ENCODE results near the gene NRIP2. TPM values are rescaled to one million over a fixed set of nuclear protein-coding genes. Genes with fewer than 3 reads are reported as not detected.
"Not testable (repeated sequence)": the region's sequence is repeated elsewhere in the genome, so short reads cannot be mapped to it uniquely, and the experiment has no call there.

Gene NRIP2
- total RNA-seq, 2 donors from 2014 or later, result 0.59 to 3.0 TPM

DNA sequence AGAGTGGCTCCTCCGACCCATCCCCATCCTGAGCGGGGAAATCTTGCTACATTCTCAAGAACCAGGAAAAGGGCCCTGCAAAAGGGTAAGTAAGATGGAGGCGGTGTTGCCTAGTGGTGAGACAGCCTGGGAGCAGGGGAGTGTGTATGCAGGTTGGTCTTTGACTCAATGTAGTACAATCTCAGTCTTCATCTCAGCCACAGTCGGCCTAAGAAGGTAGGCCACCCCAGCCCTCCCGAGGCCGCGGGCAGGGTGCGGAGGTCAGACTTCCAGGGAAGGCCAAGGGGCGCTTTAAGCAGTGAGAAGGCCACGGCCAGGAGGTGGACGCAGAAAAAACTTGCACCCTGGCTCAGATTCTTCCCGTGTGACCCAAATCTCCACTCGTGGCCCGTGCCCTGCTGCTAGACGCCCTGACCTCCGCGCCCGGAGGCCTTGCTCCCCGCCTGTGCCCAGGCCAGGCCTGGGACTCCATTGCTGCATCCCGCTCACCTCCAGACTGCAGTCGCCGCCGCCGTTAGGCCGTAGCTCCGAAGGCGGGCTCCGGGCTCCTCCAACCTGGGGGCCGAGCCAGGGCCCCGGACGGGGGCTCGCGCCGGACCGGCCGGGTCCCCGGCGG is 41.7 kb upstream of the NRIP2 start:
- DNase-seq (ENCODE audit: low spot score), result no peak
- Histone ChIP-seq H3K9me3 (no peaks in the 10 kb centered on the region), H3K4me1 (peaks cover 0 to 20% of the 10 kb centered on the region in 2 donors), H3K36me3 (no peaks in the 10 kb centered on the region), H3K4me3 (peak overlapping the region; percentile 83 to 92), H3K27ac (peak overlapping the region in 1 of 2 donors; percentile 93), H3K27me3 (no peaks in the 10 kb centered on the region)
- TF ChIP-seq, protein P1, sequence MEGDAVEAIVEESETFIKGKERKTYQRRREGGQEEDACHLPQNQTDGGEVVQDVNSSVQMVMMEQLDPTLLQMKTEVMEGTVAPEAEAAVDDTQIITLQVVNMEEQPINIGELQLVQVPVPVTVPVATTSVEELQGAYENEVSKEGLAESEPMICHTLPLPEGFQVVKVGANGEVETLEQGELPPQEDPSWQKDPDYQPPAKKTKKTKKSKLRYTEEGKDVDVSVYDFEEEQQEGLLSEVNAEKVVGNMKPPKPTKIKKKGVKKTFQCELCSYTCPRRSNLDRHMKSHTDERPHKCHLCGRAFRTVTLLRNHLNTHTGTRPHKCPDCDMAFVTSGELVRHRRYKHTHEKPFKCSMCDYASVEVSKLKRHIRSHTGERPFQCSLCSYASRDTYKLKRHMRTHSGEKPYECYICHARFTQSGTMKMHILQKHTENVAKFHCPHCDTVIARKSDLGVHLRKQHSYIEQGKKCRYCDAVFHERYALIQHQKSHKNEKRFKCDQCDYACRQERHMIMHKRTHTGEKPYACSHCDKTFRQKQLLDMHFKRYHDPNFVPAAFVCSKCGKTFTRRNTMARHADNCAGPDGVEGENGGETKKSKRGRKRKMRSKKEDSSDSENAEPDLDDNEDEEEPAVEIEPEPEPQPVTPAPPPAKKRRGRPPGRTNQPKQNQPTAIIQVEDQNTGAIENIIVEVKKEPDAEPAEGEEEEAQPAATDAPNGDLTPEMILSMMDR (IDR thresholded peaks at IDR 0.05), result no peak

DNA sequence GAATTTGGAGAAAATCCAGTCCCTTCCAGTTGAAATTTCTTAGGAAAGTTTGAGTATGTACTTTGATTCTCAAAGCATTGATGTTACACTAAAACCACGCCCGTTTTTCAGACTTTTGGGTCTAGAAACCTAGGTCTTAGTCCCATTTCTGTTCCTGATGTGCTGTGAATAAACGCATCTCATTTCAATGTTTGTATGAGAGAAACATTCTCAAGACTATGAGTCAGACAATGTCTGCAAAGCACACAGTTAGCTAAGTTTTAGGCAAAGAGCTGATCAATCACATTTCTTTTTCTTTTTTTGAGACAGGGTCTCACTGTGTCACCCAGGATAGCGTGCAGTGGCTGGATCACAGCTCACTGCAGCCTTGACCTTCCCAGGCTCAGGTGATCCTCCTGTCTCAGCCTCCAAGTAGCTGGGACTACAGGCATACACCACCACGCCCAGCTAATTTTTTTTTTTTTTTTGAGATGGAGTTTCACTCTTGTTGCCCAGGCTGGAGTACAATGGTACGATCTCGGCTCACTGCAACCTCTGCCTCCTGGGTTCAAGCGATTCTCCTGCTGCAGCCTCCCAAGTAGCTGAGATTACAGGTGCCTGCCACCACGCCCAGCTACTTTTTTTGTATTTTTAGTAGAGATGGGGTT is 34.3 kb upstream of the NRIP2 start:
- not testable (repeated sequence) for H3K27me3 ChIP-seq; H3K27ac ChIP-seq; DNase-seq (ENCODE audit: low spot score); H3K36me3 ChIP-seq; H3K4me1 ChIP-seq; H3K4me3 ChIP-seq; H3K9me3 ChIP-seq

DNA sequence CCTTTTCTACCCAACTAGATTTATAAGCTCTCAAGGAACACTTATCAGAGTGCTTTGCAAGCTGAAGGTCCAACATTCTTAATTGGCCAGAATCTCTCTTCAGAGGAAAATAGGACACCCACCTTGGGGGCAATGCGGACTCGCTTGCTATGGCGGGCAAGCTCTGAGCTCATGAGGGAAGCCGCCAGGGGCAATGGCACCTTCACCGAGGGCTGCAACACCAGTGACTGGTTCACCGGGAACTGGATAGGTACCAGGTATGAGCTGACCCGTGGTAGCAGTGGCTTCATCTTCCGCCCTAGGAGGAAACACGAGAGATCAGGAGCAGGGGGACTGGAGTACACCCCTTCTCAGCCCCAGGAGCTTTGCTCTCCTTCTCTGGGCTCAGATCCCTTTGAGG is 29.4 kb upstream of the NRIP2 start:
- TF ChIP-seq, protein P1 (IDR thresholded peaks at IDR 0.05), result no peak
- Histone ChIP-seq H3K4me1 (no peaks in the 10 kb centered on the region), H3K4me3 (no peak overlapping the region), H3K27ac (no peak overlapping the region), H3K27me3 (no peaks in the 10 kb centered on the region), H3K36me3 (no peaks in the 10 kb centered on the region), H3K9me3 (no peaks in the 10 kb centered on the region)
- no peak for DNase-seq (ENCODE audit: low spot score)

DNA sequence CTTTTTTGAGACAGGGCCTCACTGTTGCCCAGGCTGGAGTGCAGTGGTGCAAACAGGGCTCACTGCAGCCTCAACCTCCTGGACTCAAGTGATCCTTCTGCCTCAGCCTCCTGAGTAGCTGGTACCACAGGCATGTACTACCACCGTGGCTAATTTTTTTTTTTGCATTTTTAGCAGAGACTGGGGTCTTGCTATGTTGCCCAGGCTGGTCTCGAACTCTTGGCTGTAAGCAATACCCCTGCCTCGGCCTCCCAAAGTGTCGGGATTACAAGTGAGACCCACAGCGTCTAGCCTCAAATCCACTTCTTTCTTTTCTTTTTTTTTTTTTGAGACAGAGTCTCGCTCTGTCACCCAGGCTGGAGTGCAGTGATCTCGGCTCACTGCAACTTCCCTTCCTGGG is 28.6 kb upstream of the NRIP2 start:
- not testable (repeated sequence) for H3K9me3 ChIP-seq; DNase-seq (ENCODE audit: low spot score); H3K36me3 ChIP-seq; H3K4me1 ChIP-seq; H3K27ac ChIP-seq; H3K4me3 ChIP-seq; H3K27me3 ChIP-seq

DNA sequence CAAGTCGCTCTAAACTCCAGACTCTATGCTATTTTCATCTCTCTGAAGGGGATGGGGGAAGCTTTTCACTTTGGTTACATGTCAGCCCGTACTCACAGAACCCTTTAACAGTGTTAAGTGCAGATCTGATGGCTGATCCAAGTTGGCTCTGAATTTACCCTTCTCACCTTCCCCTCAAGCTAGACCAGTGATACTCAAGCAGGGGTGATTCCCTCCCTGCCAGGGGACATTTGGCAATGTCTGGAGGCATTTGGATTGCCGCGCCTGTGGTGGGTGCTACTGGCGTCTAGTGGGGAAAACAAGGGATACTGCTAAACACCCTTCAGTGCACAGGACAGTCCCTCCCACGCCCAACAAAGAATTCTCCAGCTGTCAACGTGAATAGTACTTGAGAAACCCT is 28.0 kb upstream of the NRIP2 start:
- Histone ChIP-seq H3K4me1 (peaks cover 0 to 5% of the 10 kb centered on the region in 2 donors), H3K36me3 (no peaks in the 10 kb centered on the region), H3K4me3 (no peak overlapping the region), H3K9me3 (no peaks in the 10 kb centered on the region), H3K27ac (no peak overlapping the region), H3K27me3 (no peaks in the 10 kb centered on the region)
- TF ChIP-seq, protein P1 (IDR thresholded peaks at IDR 0.05), result no peak
- DNase-seq (ENCODE audit: low spot score), result no peak

DNA sequence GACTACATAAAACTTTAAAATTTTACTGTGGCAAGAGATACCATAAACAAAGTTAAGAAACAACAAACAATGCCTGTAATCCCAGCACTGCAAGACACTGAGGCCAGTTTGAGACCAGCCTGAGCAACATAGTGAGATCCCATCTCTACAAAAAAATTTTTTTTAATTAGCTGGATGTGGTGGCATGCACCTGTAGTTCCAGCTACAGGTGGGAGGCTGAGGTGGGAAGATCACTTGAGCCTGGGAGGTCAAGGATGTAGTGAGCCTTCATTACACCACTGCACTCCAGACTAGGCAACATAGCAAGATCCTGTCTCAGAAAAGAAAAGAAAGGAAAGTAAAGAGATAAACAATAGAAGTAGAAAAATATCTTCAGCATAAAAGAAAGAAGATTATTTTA is 25.3 kb upstream of the NRIP2 start:
- Histone ChIP-seq H3K4me3 (no peak overlapping the region), H3K36me3 (no peaks in the 10 kb centered on the region), H3K27me3 (no peaks in the 10 kb centered on the region), H3K4me1 (peaks cover 0 to 5% of the 10 kb centered on the region in 2 donors), H3K9me3 (no peaks in the 10 kb centered on the region), H3K27ac (no peak overlapping the region)
- no peak for DNase-seq (ENCODE audit: low spot score)
- TF ChIP-seq, protein P1 (IDR thresholded peaks at IDR 0.05), result no peak

DNA sequence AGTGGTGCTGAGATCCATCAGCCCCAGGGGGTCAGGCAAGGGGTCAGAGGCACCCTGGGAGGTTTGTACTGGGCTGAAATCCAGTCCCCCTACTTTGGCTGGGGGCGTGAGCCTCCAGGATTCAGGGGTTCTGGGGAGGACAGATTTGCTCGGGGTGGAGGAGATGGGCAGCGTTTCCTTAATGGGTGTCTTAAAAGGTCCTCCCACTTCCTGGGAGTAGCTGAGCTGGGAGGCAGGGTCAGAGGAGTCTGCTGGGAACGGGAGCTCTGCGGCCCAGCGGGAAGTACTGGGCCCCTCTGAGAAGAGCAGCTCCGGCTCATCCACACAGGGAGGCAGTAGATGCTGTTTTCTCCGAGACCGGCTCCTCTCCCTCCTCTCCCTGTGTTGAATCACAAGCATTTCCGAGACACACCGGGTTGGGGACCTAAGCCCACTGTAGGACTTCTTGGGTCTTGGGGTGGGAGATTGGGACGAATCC is 24.1 kb upstream of the NRIP2 start:
- no peaks in the 10 kb centered on the region for H3K9me3 ChIP-seq
- peak overlapping the region in 1 of 2 donors; percentile 10 for H3K27ac ChIP-seq
- TF ChIP-seq, protein P1 (IDR thresholded peaks at IDR 0.05), result no peak
- DNase-seq (ENCODE audit: low spot score), result no peak
- no peaks in the 10 kb centered on the region for H3K36me3 ChIP-seq
- no peaks in the 10 kb centered on the region for H3K27me3 ChIP-seq
- H3K4me3 ChIP-seq, result no peak overlapping the region
- H3K4me1 ChIP-seq, result peaks cover 0 to 5% of the 10 kb centered on the region in 2 donors

All from right atrium auricular region (tissue), 2 donors.